GM18520 (cell line): ENCODE measurements around the gene GPR55.

ENCODE experiments used
- ATAC-seq: cut with Tn5 transposase; IDR thresholded peaks from one replicate; pipeline ENCODE4 v1.9.1; 2021; ENCODE audit not compliant: unreplicated experiment

GPR55 gene

GRCh38 chr2:230935130-230935430 is 10.0 kb upstream of the GPR55 start:
- no peak for ATAC-seq

DNA sequence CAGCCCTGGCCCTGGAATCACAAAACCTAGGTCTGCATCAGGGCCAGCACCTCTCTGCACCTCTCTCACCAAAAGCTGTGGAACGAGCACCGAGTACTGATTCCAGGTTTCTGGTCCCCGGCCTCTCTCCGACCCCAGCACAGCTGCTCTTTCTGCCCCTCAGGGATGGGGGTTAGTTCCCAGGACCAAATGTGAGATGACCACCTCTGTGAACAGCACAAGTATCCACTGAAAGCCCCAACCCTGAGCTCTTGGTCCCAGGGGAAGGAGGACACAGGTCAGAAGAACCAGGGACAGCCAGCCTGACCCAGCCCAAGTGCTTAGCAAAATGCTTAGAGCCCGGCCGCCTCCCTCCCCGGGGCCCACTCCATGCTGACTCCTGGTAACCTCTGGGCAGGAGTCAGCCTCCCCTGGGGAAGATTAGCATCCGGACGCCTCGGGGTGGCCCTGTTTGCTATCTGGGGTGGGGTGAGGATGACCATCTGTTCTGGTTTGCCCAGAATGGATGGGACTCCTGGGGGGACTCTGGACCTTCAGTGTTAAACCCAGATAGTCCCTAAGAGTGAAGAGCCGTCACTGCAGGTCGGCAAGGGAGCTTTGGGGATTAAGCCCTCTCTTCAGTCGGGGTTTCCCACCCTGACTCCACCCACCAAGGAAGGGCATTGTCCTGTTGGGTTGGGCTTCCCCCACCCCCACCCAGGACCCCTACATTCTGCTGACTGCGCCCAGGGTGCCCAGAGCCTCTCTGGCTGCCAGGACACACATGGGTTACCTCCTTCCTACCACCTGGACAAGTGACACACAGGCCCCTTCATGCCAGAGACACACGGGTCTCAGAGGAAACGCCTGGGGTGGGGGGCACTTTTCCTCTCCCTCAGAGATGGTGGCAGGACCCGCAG is 9.4 kb upstream of the GPR55 start:
- no peak for ATAC-seq

DNA sequence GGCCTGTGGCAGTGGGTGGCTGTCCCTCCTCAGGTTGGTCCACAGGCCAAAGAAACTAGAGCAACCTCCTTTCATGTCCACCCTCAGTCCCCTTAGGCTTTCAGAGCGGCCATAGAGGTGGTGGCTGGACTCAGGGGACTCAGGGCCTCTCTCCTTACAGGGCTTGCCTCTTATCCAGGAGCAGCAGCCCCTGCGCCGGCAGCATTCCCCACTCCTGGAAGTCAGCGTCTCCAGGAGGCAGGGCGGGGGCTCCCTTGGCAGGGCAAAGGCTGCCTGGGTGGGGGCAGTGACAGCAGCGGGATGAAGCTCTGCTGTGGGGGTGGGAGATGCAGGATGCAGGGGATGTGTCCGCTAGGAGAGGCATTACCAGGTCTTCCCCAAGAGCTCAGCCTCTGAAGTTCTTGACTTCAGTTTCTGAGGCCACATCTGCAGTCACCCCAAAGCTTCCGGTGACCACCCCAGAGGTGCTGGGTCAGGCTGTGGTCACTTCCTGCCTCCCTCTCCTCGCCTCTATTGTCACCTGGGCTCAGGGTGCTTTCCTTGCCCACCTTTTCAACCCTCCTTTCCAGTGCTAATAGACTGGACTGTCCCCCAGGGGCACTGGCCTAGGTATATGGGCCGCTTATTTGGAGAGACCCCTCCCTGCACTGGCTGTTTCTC is 8.6 kb upstream of the GPR55 start:
- no peak for ATAC-seq

- ATAC-seq: no peak
These were observed 7.8 kb upstream of the GPR55 start for GRCh38 chr2:230932556-230933511.

DNA sequence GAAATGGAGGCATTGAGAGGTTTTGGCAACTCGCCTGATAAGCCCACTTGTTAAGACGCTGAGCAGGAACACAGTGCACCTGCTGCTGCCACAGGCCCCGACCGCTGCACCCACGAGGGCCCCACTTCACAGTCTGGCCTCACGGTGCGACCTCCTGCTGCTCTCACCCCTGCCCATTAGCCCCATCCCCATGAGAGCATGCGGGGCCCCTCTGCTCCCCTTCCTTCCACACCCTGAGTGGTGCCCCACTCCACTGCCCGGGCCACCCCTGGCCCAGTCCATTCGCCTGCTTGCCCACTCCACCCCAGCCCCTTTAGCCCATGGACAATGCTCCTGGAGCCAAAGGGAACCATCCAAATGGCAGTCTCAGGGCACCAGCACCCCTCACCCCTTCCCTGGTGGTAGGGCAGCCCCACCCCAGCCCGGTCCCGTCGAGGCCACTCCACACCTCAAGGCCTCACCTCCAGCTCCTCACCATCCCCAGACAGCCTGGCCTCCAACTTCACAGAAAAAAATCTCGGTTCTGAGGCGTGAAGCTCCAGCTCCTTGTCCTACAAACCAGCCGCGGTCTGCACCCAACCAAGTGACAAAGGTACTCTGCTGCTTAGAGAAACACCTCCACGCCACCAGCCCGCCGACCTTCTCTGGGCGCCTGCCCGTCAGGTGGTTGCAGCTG is 6.7 kb upstream of the GPR55 start:
- no peak for ATAC-seq

GRCh38 chr2:230930928-230931555 is 6.0 kb upstream of the GPR55 start:
- no peak for ATAC-seq

DNA sequence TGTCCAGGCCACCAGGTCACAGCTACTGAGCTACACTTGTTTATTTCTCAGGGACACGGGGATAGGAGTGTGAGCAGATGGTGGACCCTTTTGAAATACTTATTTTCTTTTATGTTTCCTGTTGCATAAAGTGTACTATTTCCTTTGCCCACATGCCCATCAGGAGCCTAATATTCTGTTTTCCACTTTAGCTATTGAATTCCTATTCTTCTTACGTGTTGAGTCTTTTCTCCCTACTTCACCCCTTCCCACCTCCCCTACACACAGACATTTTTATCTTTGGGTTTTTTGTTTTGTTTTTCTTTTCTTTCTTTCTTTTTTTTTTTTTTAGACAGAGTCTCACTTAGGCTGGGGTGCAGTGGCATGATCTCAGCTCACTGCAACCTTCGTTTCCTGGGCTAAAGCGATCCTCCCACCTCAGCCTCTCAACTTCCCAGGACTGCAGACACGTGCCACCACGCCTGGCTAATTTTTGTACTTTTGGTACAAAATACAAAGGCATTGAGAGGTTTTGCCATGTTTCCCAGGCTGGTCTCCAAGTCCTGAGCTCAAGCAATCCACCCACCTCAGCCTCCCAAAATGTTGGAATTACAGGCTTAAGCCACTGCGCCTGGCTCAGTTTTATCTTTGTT is 5.2 kb upstream of the GPR55 start:
- ATAC-seq: no peak

DNA sequence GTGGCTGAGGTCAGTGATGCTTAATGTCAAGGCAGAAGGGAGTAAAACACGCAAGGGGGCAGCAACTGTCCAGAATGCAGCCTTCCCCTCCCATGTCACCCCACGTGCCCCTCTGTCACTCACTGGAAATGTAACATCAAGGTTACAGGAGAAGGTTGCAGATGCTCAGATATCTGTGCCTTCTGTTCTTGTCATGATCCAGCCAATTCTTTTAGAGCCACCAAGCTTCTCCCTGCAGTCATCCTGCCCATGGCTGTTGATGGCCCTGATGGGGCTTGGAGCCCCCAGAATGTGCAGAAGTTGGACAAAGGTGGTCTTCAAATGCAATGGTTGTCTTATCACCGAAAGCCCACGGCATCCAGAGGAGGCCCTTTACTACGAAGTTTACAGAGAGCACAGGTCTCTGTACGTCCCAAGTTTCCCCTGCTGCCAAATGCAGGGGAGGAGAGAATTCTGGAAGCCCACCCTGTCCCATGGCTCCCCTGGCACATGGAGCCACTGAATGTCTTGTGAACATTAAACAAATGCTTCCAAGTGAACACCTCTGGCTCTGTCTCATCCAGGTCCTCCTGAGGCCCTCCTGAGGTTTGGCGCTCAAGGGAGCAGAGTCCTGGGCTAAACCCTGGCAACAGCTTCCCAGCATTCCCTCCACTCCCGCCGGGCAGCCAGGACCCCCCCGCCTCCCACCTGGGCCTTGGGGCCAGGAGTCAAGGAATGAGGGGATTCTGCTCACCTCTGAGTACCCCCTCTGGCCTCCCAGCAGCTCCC is 4.5 kb upstream of the GPR55 start:
- ATAC-seq: no peak

GRCh38 chr2:230928701-230929380 is 3.8 kb upstream of the GPR55 start:
- ATAC-seq: no peak

- no peak for ATAC-seq
These were observed 2.8 kb upstream of the GPR55 start for GRCh38 chr2:230927711-230928341.

DNA sequence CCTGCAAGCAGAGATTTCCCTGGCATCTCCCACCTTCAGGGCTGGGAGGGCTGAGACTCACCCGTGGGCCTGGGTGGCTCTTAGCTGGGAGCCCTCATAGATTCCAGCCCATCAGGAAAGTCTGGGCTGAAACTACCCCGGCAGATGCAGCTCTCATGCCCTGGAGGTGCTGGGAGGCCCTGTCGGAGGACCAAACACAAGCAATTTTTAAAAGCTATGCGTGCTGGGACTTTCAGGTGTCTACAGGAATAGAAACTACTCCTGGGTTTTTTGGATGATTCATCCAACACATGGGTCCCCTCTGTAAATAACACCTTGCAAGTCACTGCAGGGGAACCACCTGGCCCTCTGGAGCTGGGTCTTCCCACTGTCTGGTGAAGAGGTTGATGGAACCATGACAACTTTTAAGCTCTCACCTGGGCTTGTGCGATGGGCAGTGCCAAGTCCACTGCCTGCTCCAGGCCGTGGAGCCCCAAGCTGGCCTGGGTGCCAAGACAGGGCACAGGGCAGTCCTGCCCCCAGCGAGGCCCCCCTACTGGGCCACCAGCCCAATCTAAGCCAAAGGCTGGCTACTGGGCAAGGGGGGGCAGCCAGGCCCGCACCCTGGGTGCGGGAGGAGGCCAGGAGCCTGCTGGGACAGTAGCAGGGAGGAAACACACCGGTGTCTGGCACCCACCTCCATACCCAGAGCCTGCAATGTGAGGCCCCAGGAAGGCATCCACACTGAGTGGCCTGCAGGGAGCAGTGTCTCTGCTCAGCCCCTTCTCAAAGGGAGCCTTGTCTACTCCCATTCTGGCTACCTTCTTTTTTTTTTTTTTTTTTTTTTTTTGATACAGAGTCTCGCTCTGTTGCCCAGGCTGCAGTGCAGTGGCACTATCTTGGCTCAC is 1.1 kb upstream of the GPR55 start:
- ATAC-seq: peak; percentile 18

DNA sequence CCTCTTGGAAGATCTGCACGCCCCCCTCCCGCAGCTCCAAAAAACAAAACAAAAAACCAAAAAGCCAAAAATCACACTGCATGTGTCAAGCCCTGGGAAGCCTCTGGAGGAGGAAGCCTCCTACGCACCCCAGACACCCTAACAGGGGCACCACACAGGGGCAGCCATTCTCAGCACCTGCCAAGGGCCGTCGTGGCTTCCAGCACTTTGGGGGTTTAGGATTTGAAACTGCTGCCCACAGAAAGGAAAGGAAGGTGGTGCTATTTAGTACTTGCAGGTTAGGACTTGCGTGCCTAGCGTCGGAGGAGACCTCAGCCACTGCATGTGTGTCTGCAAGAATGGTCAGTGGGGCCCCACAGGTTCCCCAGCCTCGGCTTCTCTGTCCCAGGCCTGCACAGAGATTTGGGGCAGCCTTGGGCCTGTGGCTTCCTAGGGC is 419 bp upstream of the GPR55 start:
- peak; percentile 6 for ATAC-seq

DNA sequence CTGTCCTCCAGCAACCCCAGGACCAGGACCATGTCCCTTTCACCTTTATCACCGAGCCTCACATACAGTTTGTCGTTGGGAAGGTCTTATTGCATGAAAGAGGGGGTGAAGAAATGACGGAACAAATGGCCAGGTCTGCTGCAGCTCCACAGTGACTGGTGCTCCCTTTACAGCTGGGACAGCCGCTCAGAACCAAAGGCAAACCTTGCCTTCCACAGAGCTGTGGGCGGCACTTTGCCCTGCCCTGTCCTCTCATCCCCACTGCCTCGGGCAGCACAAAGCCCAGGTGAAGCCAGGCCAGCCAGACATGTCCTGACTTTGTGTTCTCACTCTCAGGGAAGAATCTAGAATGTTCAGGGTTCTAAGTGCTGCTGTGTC is 961 bp downstream of the GPR55 start:
- ATAC-seq: peak; percentile 1

GRCh38 chr2:230922951-230923717 is 1.9 kb downstream of the GPR55 start:
- ATAC-seq: no peak

DNA sequence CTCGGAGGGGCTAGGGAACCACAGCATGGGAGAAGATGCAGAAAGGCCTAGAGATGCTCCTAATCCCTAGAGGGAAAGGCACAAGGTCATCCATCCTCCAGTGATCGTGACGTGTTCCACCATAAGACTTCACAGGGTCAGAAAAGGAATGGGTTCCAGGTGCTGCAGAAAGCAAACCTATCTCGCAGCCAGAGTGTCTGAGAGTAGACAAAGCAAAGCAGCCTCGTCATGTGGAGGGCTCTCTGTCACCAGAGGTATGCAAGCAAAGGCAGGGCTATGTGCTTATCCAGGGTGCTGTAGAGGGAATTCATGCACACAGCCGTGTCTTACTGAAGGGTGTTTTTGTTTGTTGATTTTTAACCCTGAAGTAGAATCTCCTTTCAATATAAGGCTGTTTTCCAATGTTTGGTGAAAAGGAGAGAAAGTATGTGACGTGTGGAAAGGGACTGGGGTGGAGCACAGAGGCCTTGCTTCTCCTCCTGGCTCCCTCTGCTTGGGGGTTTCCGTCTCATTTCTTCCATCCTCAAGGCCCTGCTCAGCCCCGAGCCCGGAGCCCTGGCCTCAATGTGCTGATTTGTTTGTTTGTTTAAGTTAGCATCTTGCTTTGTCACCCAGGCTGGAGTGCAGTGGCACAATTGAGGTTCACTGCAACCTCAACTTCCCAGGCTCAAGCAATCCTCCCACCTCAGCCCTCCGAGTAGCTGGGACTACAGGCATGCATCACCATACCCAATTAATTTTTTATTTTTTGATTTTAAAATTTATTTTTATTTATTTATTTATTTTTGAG is 3.0 kb downstream of the GPR55 start:
- no peak for ATAC-seq

DNA sequence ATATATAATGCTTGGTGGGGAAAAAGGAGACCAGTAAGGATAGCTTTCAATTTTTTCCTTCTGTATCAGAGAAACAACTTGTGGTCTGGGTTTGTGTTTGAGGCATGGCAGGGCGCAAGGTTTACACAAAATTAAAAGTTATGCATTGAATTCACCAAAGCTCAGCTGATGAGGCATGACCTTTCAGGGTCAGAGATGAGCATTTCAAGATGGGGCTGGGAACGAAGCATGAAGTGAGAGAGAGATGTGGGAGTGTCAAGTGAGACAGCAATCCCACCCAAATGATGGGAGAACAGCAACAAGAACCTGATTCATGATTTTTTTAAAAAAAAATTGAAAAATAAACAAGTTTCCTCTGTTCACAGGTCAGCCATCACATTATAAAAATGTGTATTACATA is 4.9 kb downstream of the GPR55 start:
- ATAC-seq: no peak
